ENCODE results near the gene TCHHL1.

The TCHHL1 gene

DNA sequence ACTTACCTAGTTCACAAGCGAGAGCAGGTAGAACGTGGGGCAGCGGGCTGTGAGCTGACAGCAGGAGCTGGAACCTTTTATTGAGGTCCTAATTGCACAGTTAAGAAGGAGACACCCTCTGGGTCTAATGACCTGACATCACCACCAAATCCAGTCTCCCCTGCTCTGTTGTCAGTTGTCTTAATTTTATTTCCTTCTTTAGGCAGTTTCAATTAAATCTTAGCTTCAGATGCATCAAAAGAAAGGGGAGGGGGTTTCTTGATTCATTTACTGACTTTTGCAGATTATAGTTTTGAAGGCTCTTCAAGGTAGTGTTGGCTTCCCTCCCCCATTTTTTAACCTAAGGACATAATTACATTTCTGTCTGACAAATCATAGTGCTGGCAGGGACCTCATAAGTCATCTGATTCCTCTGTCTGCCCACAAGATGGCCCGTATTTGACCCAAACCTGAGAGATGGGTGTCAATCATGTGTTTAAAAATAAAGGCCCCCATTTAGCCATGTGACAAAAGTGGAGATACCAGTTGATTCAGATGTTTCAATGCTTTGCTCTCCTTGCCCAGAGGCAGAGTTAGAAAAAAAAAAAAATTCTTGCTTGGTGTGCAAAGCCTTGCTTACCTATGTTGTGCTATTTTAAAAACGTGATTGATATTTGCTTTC, at the start of gene TCHHL1:
TCHHL1 (minus strand) TSS at position 51 of the 661 bp plus-strand sequence. CDS start 921 bp downstream, outside the sequence.
- TF ChIP-seq, protein P1, sequence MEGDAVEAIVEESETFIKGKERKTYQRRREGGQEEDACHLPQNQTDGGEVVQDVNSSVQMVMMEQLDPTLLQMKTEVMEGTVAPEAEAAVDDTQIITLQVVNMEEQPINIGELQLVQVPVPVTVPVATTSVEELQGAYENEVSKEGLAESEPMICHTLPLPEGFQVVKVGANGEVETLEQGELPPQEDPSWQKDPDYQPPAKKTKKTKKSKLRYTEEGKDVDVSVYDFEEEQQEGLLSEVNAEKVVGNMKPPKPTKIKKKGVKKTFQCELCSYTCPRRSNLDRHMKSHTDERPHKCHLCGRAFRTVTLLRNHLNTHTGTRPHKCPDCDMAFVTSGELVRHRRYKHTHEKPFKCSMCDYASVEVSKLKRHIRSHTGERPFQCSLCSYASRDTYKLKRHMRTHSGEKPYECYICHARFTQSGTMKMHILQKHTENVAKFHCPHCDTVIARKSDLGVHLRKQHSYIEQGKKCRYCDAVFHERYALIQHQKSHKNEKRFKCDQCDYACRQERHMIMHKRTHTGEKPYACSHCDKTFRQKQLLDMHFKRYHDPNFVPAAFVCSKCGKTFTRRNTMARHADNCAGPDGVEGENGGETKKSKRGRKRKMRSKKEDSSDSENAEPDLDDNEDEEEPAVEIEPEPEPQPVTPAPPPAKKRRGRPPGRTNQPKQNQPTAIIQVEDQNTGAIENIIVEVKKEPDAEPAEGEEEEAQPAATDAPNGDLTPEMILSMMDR (IDR thresholded peaks at IDR 0.05) = no peak
- no peak for TF ChIP-seq ZFX (IDR thresholded peaks at IDR 0.05; ENCODE audit: borderline replicate concordance)

DNA sequence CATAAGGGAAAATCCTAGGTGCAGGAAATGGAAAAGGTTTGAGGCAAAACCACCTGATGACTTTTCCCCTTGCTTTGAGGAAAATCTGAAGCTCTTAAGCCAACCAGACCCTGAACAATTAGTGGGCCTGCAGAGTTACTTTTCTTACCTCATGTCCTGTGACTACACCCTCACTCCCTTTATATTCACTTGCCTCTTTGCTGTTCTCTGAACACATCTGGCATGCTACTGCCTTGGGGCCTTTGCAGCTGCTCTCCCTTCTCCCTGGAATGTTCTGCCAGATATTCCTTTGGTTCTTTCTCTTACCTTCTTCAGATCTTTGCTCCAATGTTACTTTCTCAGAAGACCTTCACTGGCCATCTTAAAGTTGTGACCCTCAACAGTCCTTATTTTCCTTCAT, 48.4 kb upstream of the TCHHL1 start:
- no peak overlapping the region for H3K27ac ChIP-seq
- TF ChIP-seq ZFX (IDR thresholded peaks at IDR 0.05; ENCODE audit: borderline replicate concordance) = no peak
- TF ChIP-seq, protein P1 (IDR thresholded peaks at IDR 0.05) = no peak

More for the DNA sequence above, at the start of gene TCHHL1:
- no peak within 1 kb of the TSS for H3K27ac ChIP-seq

DNA sequence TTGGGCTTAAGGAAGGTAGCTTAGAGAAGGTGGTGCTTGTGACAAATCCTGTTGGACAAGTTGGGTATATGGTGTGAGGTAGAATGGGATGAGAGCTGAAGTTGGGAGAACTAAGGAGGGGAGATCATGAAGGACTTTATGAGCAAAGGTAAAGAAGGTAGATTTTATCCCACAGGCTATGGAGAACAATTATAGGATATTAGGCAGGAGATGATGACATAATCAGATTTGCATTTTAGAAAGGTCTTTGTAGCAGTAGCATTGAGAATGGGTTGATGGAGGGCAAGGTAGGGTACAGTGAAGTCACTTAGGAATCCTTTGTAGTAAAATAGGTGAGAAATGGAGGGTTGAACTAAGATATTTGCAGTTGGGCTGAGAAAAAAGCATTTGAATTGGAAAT, 41.3 kb upstream of the TCHHL1 start:
- TF ChIP-seq, protein P1 (IDR thresholded peaks at IDR 0.05) = no peak
- TF ChIP-seq ZFX (IDR thresholded peaks at IDR 0.05; ENCODE audit: borderline replicate concordance) = no peak

DNA sequence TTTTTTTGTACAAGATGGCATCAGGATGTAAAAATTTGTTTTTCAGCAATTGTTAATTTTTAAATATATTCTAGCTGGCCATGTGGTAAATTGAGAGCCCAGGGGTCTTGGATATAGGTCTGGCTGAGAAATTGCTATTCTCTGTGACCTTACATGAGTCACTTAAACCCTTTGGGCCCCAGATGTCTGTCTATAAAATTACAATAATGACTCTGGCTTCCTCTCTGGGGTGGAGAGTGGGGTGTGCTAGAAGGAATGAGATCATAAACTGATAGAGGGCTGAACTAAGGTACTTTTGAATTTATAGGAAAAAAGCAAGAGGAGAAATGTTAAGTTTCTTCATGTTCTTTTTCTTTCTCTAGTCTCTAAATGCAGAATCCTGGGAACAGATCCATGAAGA, 38.8 kb upstream of the TCHHL1 start:
- TF ChIP-seq ZFX (IDR thresholded peaks at IDR 0.05; ENCODE audit: borderline replicate concordance) = no peak
- TF ChIP-seq, protein P1 (IDR thresholded peaks at IDR 0.05) = no peak
- no peak overlapping the region for H3K27ac ChIP-seq

More for the DNA sequence above, 41.3 kb upstream of the TCHHL1 start:
- H3K27ac ChIP-seq = no peak overlapping the region

DNA sequence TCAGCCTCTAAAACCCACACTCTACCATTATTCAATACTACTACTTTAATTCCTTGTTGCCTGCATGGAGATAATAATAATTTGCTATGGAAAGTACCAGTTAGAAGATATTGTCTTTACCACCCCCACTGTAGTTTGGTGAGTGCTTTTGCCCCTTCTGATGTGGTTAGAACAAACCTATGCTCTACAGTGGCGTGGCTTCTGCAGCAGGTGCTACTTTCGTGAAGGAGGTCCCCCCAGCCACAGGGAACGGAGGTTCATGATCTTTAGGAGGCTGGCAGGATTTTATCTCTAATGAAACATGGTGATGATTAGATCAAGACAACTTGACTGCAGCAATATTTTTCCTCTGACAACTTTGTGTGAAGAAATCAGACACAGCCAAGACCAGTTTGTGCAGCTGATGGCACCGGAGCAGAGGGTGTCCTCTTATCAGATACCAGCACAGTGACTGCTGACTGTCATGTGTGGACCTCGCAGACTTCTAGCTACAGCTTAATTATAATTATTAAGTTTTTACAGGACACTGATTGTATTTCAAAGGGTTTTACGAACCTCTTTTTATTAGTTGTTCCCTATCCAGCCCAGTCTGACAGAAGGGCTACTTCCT, 37.1 kb upstream of the TCHHL1 start:
- TF ChIP-seq, protein P1 (IDR thresholded peaks at IDR 0.05) = no peak
- no peak for TF ChIP-seq ZFX (IDR thresholded peaks at IDR 0.05; ENCODE audit: borderline replicate concordance)
- no peak overlapping the region for H3K27ac ChIP-seq

DNA sequence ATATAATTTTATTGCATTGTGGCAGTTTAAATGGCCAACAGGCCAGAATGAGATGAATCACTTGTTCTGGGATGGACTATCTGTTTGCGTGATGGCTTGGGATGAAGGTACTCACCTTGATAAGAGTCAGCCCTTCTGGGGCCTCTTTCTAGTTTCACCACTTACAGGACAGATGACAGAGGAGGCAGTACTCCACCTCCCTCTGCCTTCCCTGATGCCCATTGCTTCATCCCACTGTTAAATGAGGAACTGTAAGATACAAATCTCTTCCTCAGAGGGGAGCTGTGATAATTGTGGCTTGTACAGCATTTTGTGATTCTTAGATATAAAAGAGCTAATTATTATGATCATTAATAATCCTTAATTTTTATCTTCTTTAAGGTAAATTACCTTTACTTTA, 30.1 kb upstream of the TCHHL1 start:
- TF ChIP-seq ZFX (IDR thresholded peaks at IDR 0.05; ENCODE audit: borderline replicate concordance) = no peak
- TF ChIP-seq, protein P1 (IDR thresholded peaks at IDR 0.05) = no peak
- no peak overlapping the region for H3K27ac ChIP-seq

DNA sequence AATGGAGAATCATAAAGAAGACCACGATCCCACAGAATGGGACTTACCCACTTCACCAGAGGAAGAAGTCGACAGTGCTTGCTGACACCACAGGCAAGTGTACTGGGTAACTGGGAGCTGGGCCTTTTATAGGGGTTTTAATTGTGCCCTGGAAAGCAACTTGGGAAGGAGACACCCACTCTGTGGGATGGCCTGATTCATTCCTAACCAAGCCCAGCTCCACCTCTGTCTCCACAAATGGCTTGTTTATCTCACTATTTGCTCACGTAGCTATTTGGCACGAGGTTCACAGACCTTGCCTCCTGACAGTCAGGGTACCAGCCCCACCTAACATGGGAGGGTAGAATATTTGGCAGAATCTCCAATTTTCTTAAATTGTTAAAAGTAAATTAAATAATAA, 26.5 kb upstream of the TCHHL1 start, which contains the start of gene TCHH:
TCHH (minus strand) TSS at position 101 of the 400 bp plus-strand sequence. CDS start 1,364 bp downstream, outside the sequence.
- H3K27ac ChIP-seq = no peak within 1 kb of the TSS
- TF ChIP-seq ZFX (IDR thresholded peaks at IDR 0.05; ENCODE audit: borderline replicate concordance) = no peak
- TF ChIP-seq, protein P1 (IDR thresholded peaks at IDR 0.05) = no peak
